GM06990 (cell line): ENCODE results near the gene MAP10.

Source experiments
- DNase-seq: peaks from one replicate; pipeline ENCODE4 v3.0.0-alpha.2; 2011; ENCODE audit not compliant: insufficient read length; ENCODE audit errors: extremely low read depth
- H3K27me3 ChIP-seq: replicated peaks from 2 replicates; pipeline ENCODE4 v1.6.0; 2011; ENCODE audit warnings: low read length; ENCODE audit not compliant: control insufficient read depth, insufficient read depth
- H3K36me3 ChIP-seq: 2 replicates; pipeline ENCODE4 v1.5.1; 2011; ENCODE audit warnings: low read length; ENCODE audit not compliant: control insufficient read depth, insufficient read depth
- H3K4me3 ChIP-seq: replicated peaks from 2 replicates; pipeline ENCODE4 v1.5.1; 2011; ENCODE audit warnings: low read depth, mild to moderate bottlenecking, control low read depth, low read length
- TF ChIP-seq, protein P1 (sequence below): IDR thresholded peaks from 2 replicates; pipeline ENCODE4 v1.5.1; 2011; ENCODE audit warnings: low read length, control low read depth, mild to moderate bottlenecking, inconsistent platforms; ENCODE audit not compliant: insufficient read depth, poor library complexity, severe bottlenecking

Gene MAP10

DNA sequence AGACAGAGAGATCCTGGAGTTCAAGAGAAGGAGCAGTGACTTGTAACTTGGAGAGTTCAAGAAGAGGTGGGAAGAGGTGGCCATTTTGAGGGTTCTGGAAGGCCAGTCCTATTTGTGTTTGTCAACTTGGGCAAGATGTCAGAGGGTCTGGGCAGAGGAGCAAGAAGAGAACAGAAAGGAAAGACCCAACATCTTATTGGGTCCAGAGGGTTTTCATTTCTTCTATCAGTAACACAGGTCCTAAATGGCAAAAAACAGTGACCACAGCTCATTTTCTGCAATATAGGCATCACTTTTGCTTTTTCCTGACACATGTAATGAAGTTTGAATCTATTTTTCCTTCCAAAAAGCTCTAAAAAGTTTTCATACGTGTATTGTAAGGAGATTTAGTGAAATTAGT is 38.3 kb upstream of the MAP10 start:
- no peaks in the 10 kb centered on the region for H3K36me3 ChIP-seq
- no peak overlapping the region for H3K4me3 ChIP-seq
- TF ChIP-seq, protein P1, sequence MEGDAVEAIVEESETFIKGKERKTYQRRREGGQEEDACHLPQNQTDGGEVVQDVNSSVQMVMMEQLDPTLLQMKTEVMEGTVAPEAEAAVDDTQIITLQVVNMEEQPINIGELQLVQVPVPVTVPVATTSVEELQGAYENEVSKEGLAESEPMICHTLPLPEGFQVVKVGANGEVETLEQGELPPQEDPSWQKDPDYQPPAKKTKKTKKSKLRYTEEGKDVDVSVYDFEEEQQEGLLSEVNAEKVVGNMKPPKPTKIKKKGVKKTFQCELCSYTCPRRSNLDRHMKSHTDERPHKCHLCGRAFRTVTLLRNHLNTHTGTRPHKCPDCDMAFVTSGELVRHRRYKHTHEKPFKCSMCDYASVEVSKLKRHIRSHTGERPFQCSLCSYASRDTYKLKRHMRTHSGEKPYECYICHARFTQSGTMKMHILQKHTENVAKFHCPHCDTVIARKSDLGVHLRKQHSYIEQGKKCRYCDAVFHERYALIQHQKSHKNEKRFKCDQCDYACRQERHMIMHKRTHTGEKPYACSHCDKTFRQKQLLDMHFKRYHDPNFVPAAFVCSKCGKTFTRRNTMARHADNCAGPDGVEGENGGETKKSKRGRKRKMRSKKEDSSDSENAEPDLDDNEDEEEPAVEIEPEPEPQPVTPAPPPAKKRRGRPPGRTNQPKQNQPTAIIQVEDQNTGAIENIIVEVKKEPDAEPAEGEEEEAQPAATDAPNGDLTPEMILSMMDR, result no peak
- DNase-seq, result no peak
- no peaks in the 10 kb centered on the region for H3K27me3 ChIP-seq

DNA sequence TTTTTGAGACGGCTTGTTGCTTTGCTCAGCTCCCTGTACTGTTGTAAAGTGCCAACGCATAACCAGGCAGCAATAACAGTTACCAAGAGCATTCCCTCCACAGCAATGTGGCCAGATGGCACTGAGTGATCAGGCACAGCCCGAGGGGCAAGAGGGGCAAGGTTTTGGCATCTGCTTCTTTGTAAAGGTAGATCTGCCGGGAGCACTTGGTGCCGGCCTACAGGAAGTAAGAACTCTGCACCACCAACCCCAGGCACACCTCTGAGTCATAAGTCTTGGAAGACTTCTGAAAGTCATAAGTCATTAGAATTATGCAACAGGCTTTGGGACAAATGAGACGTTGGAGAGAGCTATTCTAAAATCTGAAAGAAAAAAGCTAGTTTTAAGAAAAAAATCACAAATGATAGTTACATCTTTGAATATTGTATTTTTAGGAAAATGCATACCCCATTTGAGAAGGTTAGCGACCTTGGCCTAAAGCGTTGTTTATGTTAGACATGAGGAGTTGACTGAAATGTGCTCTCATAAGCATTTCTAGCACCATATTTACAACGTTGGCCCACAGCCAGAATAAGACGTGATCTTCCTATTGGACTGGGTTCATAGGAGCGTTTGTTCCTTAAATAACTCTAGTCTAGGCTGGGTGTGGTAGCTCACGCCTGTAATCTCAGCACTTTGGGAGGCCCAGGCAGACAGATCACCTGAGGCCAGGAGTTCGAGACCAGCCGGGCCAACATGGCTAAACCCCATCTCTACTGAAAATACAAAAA is 37.7 kb upstream of the MAP10 start:
- no peaks in the 10 kb centered on the region for H3K36me3 ChIP-seq
- DNase-seq, result no peak
- TF ChIP-seq, protein P1, result no peak
- H3K27me3 ChIP-seq, result no peaks in the 10 kb centered on the region
- H3K4me3 ChIP-seq, result no peak overlapping the region

DNA sequence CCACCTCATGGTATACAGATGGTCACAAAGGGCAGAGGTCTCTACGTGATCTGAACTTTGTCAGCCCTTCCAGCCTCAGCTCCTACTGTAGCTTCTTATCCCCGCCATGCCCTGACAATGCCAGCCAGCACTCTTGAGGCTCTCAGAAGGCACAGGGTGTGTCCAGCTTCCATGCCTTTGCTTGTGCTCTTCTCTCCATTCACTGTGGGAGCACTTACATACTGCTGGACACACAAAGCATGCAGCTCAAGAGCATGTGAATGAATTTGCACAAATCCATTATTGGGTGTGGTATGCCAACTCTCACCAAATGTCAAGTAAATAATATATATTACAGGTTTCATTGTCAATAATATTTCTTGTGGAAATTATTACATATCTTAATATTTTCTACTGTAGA is 36.4 kb upstream of the MAP10 start:
- Histone ChIP-seq H3K36me3 (no peaks in the 10 kb centered on the region), H3K4me3 (no peak overlapping the region), H3K27me3 (no peaks in the 10 kb centered on the region)
- DNase-seq, result no peak
- TF ChIP-seq, protein P1, result no peak

DNA sequence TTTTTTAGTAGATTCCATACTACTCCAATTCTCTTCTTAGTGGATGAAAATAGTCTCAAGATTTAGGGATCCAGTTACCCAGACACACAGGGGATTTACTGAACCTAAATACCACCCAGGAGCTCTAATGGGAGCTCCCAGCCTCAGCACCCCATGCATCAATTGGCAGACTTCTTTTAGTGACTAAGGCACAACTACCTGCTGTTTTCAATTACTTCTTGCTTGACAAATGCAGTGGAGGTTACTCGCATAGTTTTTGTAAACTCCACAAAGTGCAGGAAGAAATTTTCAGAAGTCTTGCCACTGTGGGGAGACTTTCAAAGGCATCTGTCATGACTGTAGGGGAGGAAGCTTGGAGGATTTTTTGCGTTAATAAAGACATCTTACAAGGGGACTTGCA is 35.5 kb upstream of the MAP10 start:
- TF ChIP-seq, protein P1, result no peak
- H3K36me3 ChIP-seq, result no peaks in the 10 kb centered on the region
- no peak for DNase-seq
- H3K27me3 ChIP-seq, result no peaks in the 10 kb centered on the region
- H3K4me3 ChIP-seq, result no peak overlapping the region

DNA sequence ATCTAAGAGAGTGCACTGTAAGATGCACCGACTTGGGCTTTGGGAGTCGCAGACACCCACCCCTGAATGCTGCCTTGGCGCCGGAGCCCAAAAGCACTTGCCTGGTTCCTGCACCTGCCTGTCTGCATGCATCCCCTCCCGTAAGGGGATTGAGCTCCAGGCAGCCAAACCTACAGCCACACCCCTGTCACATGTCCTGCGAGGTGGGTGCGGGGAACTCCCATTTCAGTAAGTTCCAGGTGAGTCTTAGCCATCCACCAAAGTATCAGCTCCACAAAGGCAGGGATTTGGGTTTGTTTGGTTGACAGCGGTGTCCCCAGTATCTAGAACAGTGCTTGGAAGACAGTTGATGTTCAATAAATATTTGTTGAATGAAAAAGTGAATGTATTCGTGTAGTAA is 31.5 kb upstream of the MAP10 start:
- H3K27me3 ChIP-seq, result no peaks in the 10 kb centered on the region
- DNase-seq, result no peak
- TF ChIP-seq, protein P1, result no peak
- H3K4me3 ChIP-seq, result no peak overlapping the region
- no peaks in the 10 kb centered on the region for H3K36me3 ChIP-seq
